Mucosa of stomach (tissue), 1 donor: ENCODE data around the gene MAST1.
"Not testable (repeated sequence)": the region's sequence is repeated elsewhere in the genome, so short reads cannot be mapped to it uniquely, and the experiment has no call there.

Experiments
- H3K27me3 ChIP-seq: one replicate; pipeline ENCODE4 v1.7.0; 2013; ENCODE audit warnings: mild to moderate bottlenecking, low read length; ENCODE audit not compliant: control insufficient read depth, insufficient read depth
- H3K36me3 ChIP-seq: one replicate; pipeline ENCODE4 v1.7.0; 2013; ENCODE audit warnings: low read length; ENCODE audit not compliant: control insufficient read depth, insufficient read depth
- H3K4me1 ChIP-seq: one replicate; pipeline ENCODE4 v1.7.0; 2013; ENCODE audit warnings: mild to moderate bottlenecking, low read length; ENCODE audit not compliant: control insufficient read depth, insufficient read depth
- H3K4me3 ChIP-seq: one replicate; pipeline ENCODE4 v1.7.0; 2013; ENCODE audit warnings: low read length
- H3K9ac ChIP-seq: one replicate; pipeline ENCODE4 v1.7.0; 2013; ENCODE audit warnings: mild to moderate bottlenecking, low read length, moderate library complexity
- H3K9me3 ChIP-seq: one replicate; pipeline ENCODE4 v1.7.0; 2013; ENCODE audit warnings: mild to moderate bottlenecking, low read length, moderate library complexity; ENCODE audit not compliant: control insufficient read depth
- donor health status: Pancreatic carcinoma.

Gene MAST1

GRCh38 chr19:12899891-12900518, 61.7 kb downstream of the MAST1 start:
- H3K27me3 ChIP-seq, result no peaks in the 10 kb centered on the region
- no peak overlapping the region for H3K9ac ChIP-seq
- H3K36me3 ChIP-seq, result no peaks in the 10 kb centered on the region

GRCh38 chr19:12907166-12907565, 68.9 kb downstream of the MAST1 start:
- H3K9ac ChIP-seq, result no peak overlapping the region
- H3K9me3 ChIP-seq, result no peaks in the 10 kb centered on the region
- H3K27me3 ChIP-seq, result no peaks in the 10 kb centered on the region
- peaks cover 1% of the 10 kb centered on the region for H3K4me1 ChIP-seq
- no peak overlapping the region for H3K4me3 ChIP-seq
- H3K36me3 ChIP-seq, result no peaks in the 10 kb centered on the region

More at GRCh38 chr19:12899891-12900518, 61.7 kb downstream of the MAST1 start:
- Histone ChIP-seq H3K4me1 (no peaks in the 10 kb centered on the region), H3K4me3 (no peak overlapping the region), H3K9me3 (no peaks in the 10 kb centered on the region)

GRCh38 chr19:12912571-12912970, 74.3 kb downstream of the MAST1 start:
- Histone ChIP-seq H3K27me3 (no peaks in the 10 kb centered on the region), H3K36me3 (no peaks in the 10 kb centered on the region), H3K4me1 (peaks cover 19% of the 10 kb centered on the region), H3K9ac (no peak overlapping the region), H3K9me3 (no peaks in the 10 kb centered on the region), H3K4me3 (no peak overlapping the region)

- no peaks in the 10 kb centered on the region for H3K27me3 ChIP-seq
- H3K4me3 ChIP-seq, result no peak overlapping the region
- H3K9ac ChIP-seq, result peak overlapping the region; percentile 38
- peaks cover 19% of the 10 kb centered on the region for H3K4me1 ChIP-seq
- no peaks in the 10 kb centered on the region for H3K36me3 ChIP-seq
- no peaks in the 10 kb centered on the region for H3K9me3 ChIP-seq
Measured at GRCh38 chr19:12913011-12913561, 74.8 kb downstream of the MAST1 start.

- Histone ChIP-seq H3K9me3 (no peaks in the 10 kb centered on the region), H3K9ac (no peak overlapping the region), H3K36me3 (no peaks in the 10 kb centered on the region), H3K4me3 (no peak overlapping the region), H3K4me1 (peaks cover 19% of the 10 kb centered on the region), H3K27me3 (no peaks in the 10 kb centered on the region)
Measured at GRCh38 chr19:12913851-12914690, 75.8 kb downstream of the MAST1 start.

GRCh38 chr19:12915860-12916259, 77.5 kb downstream of the MAST1 start:
- H3K9ac ChIP-seq, H3K9me3 ChIP-seq, H3K36me3 ChIP-seq, H3K27me3 ChIP-seq, H3K4me3 ChIP-seq: not testable (repeated sequence)
- H3K4me1 ChIP-seq, result peaks cover 19% of the 10 kb centered on the region

GRCh38 chr19:12918253-12918652, 79.9 kb downstream of the MAST1 start:
- Histone ChIP-seq H3K27me3 (no peaks in the 10 kb centered on the region), H3K36me3 (no peaks in the 10 kb centered on the region), H3K9me3 (no peaks in the 10 kb centered on the region), H3K9ac (no peak overlapping the region), H3K4me1 (peaks cover 7% of the 10 kb centered on the region), H3K4me3 (no peak overlapping the region)

GRCh38 chr19:12921047-12921446, 82.7 kb downstream of the MAST1 start:
- Histone ChIP-seq H3K4me1 (no peaks in the 10 kb centered on the region), H3K27me3 (no peaks in the 10 kb centered on the region), H3K9me3 (no peaks in the 10 kb centered on the region), H3K9ac (no peak overlapping the region), H3K36me3 (peaks cover 9% of the 10 kb centered on the region), H3K4me3 (no peak overlapping the region)

GRCh38 chr19:12922959-12923358, 84.6 kb downstream of the MAST1 start:
- peaks cover 12% of the 10 kb centered on the region for H3K36me3 ChIP-seq
- H3K9ac ChIP-seq, result no peak overlapping the region
- H3K9me3 ChIP-seq, result no peaks in the 10 kb centered on the region
- no peaks in the 10 kb centered on the region for H3K27me3 ChIP-seq
- no peak overlapping the region for H3K4me3 ChIP-seq
- H3K4me1 ChIP-seq, result no peaks in the 10 kb centered on the region
